Peyer's patch (tissue), 4 donors: ENCODE results near the gene CABYR.

Experiments
- POLR2A ChIP-seq, 2 donors: fragments of 450-650 bp; IDR thresholded peaks; one replicate each; pipeline ENCODE4 v1.5.1; 2017; ENCODE audit warnings: antibody characterized with exemption in 2 of 2, mild to moderate bottlenecking in 2 of 2, moderate library complexity in 2 of 2
- TF ChIP-seq, protein P1 (sequence below), 6 experiments: fragments of 450-650 bp in 4 of 6; fragments of 200-600 bp in 2 of 6; sonication (generic) in 1 of 6; IDR thresholded peaks; one replicate each; pipeline ENCODE4 v1.5.1; 2017 to 2019; ENCODE audit warnings: antibody characterized with exemption in 6 of 6, mild to moderate bottlenecking in 3 of 6, moderate library complexity in 1 of 6

DNA sequence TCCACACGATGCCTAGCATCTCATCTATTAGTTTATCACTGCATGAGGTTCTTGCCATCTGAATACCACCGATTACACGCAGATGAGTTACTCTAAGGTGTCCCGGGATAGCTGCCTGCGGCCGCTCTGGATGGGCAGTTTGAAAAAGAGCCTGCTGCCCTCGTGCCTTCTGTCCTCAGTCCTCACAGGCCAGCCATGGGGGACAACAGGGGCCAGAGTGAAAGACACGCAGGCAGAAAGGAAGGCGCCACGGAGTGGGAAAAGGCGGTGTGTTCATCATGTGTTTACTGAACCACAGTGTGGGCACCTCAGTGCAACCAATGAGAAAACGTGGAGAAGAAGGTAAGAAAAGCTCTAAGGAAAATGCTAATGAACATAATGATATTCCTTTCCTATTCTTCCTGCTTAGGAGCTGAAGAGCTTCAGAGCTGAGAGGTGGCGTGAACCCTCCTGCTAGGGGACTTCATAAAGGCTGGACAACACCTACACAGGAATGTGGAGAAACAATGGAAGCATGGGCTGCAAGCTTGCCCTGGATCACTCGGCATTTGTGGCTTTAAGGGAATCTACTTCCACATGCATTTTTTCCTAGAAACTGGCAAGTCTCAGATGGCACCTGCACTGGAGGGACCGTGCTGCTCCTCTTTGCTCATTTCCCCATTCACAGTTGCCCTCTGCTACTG lies 50.9 kb downstream of the CABYR start:
- TF ChIP-seq, protein P1, sequence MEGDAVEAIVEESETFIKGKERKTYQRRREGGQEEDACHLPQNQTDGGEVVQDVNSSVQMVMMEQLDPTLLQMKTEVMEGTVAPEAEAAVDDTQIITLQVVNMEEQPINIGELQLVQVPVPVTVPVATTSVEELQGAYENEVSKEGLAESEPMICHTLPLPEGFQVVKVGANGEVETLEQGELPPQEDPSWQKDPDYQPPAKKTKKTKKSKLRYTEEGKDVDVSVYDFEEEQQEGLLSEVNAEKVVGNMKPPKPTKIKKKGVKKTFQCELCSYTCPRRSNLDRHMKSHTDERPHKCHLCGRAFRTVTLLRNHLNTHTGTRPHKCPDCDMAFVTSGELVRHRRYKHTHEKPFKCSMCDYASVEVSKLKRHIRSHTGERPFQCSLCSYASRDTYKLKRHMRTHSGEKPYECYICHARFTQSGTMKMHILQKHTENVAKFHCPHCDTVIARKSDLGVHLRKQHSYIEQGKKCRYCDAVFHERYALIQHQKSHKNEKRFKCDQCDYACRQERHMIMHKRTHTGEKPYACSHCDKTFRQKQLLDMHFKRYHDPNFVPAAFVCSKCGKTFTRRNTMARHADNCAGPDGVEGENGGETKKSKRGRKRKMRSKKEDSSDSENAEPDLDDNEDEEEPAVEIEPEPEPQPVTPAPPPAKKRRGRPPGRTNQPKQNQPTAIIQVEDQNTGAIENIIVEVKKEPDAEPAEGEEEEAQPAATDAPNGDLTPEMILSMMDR (IDR thresholded peaks at IDR 0.05), result no peak
- no peak for TF ChIP-seq POLR2A (IDR thresholded peaks at IDR 0.05)
